ENCODE results near the gene ARHGAP31. TPM values are rescaled to one million over a fixed set of nuclear protein-coding genes. Genes with fewer than 3 reads are reported as not detected.

Gene ARHGAP31
- total RNA-seq, 1 donor from 2014 or later = 48.1 TPM

- H3K79me2 ChIP-seq (ENCODE audit: insufficient read depth, low read length) = peaks cover 3% of the 10 kb centered on the region
- no peak overlapping the region for H3K4me2 ChIP-seq (ENCODE audit: low read length)
- Mint-ChIP-seq H3K9me3 (ENCODE audit: unreplicated experiment) (no peaks in the 10 kb centered on the region), H3K4me1 (ENCODE audit: low read depth, unreplicated experiment) (no peaks in the 10 kb centered on the region), H3K27me3 (ENCODE audit: low read depth, unreplicated experiment) (no peaks in the 10 kb centered on the region), H3K27ac (ENCODE audit: unreplicated experiment) (no peak overlapping the region), H3K36me3 (ENCODE audit: low read depth, unreplicated experiment) (peaks cover 13% of the 10 kb centered on the region), H3K4me3 (ENCODE audit: unreplicated experiment) (no peak overlapping the region)
- DNase-seq (ENCODE audit: low read depth) (no peak), FAIRE-seq (no peak)
- H3K4me3 ChIP-seq (ENCODE audit: insufficient read depth, low read depth, low read length) = no peak overlapping the region
- no peak overlapping the region for H3K9ac ChIP-seq (ENCODE audit: low read length)
- H3K4me1 ChIP-seq (ENCODE audit: insufficient read depth, low read length) = no peaks in the 10 kb centered on the region
- no peaks in the 10 kb centered on the region for H3K27me3 ChIP-seq (ENCODE audit: insufficient read depth, low read length)
- H3K36me3 ChIP-seq (ENCODE audit: insufficient read depth, low read length) = peaks cover 7% of the 10 kb centered on the region
- no peak overlapping the region for H3K27ac ChIP-seq (ENCODE audit: low read depth, low read length)
- no peak overlapping the region for H2AFZ ChIP-seq (ENCODE audit: low read depth, low read length)
- no peaks in the 10 kb centered on the region for H3K9me3 ChIP-seq (ENCODE audit: insufficient read depth, low read depth, low read length)
- no peak for TF ChIP-seq CTCF (IDR thresholded peaks at IDR 0.05; ENCODE audit: insufficient read depth, low read depth, low read length)
- TF ChIP-seq EZH2 (IDR thresholded peaks at IDR 0.05; ENCODE audit: insufficient read depth, low read length) = no peak
- H4K20me1 ChIP-seq (ENCODE audit: insufficient read depth, low read length) = peaks cover 8% of the 10 kb centered on the region
These were observed 80.9 kb downstream of the ARHGAP31 start for GRCh38 chr3:119375106-119375505.

- Mint-ChIP-seq H3K27me3 (ENCODE audit: low read depth, unreplicated experiment) (no peaks in the 10 kb centered on the region), H3K4me1 (ENCODE audit: low read depth, unreplicated experiment) (no peaks in the 10 kb centered on the region), H3K27ac (ENCODE audit: unreplicated experiment) (no peak overlapping the region), H3K36me3 (ENCODE audit: low read depth, unreplicated experiment) (peaks cover 13% of the 10 kb centered on the region), H3K4me3 (ENCODE audit: unreplicated experiment) (no peak overlapping the region), H3K9me3 (ENCODE audit: unreplicated experiment) (no peaks in the 10 kb centered on the region)
- Histone ChIP-seq H3K4me2 (ENCODE audit: low read length) (no peak overlapping the region), H3K36me3 (ENCODE audit: insufficient read depth, low read length) (peaks cover 8% of the 10 kb centered on the region), H3K27me3 (ENCODE audit: insufficient read depth, low read length) (no peaks in the 10 kb centered on the region), H2AFZ (ENCODE audit: low read depth, low read length) (no peak overlapping the region), H3K4me1 (ENCODE audit: insufficient read depth, low read length) (no peaks in the 10 kb centered on the region), H3K27ac (ENCODE audit: low read depth, low read length) (no peak overlapping the region), H4K20me1 (ENCODE audit: insufficient read depth, low read length) (peaks cover 10% of the 10 kb centered on the region), H3K9me3 (ENCODE audit: insufficient read depth, low read depth, low read length) (no peaks in the 10 kb centered on the region), H3K79me2 (ENCODE audit: insufficient read depth, low read length) (peaks cover 3% of the 10 kb centered on the region), H3K4me3 (ENCODE audit: insufficient read depth, low read depth, low read length) (no peak overlapping the region), H3K9ac (ENCODE audit: low read length) (no peak overlapping the region)
- FAIRE-seq (no peak), DNase-seq (ENCODE audit: low read depth) (no peak)
- TF ChIP-seq CTCF (IDR thresholded peaks at IDR 0.05; ENCODE audit: insufficient read depth, low read depth, low read length) (no peak), EZH2 (IDR thresholded peaks at IDR 0.05; ENCODE audit: insufficient read depth, low read length) (no peak)
These were observed 81.3 kb downstream of the ARHGAP31 start for GRCh38 chr3:119375510-119375909.

- H3K4me1 ChIP-seq (ENCODE audit: insufficient read depth, low read length) = no peaks in the 10 kb centered on the region
- no peak overlapping the region for H3K9ac ChIP-seq (ENCODE audit: low read length)
- no peak for DNase-seq (ENCODE audit: low read depth)
- Mint-ChIP-seq H3K27ac (ENCODE audit: unreplicated experiment) (no peak overlapping the region), H3K9me3 (ENCODE audit: unreplicated experiment) (no peaks in the 10 kb centered on the region), H3K36me3 (ENCODE audit: low read depth, unreplicated experiment) (peaks cover 17% of the 10 kb centered on the region), H3K4me3 (ENCODE audit: unreplicated experiment) (no peak overlapping the region), H3K27me3 (ENCODE audit: low read depth, unreplicated experiment) (no peaks in the 10 kb centered on the region), H3K4me1 (ENCODE audit: low read depth, unreplicated experiment) (no peaks in the 10 kb centered on the region)
- no peak overlapping the region for H2AFZ ChIP-seq (ENCODE audit: low read depth, low read length)
- H3K36me3 ChIP-seq (ENCODE audit: insufficient read depth, low read length) = peaks cover 10% of the 10 kb centered on the region
- H3K4me2 ChIP-seq (ENCODE audit: low read length) = no peak overlapping the region
- no peaks in the 10 kb centered on the region for H3K9me3 ChIP-seq (ENCODE audit: insufficient read depth, low read depth, low read length)
- TF ChIP-seq CTCF (IDR thresholded peaks at IDR 0.05; ENCODE audit: insufficient read depth, low read depth, low read length) (no peak), EZH2 (IDR thresholded peaks at IDR 0.05; ENCODE audit: insufficient read depth, low read length) (no peak)
- peaks cover 3% of the 10 kb centered on the region for H3K79me2 ChIP-seq (ENCODE audit: insufficient read depth, low read length)
- H3K4me3 ChIP-seq (ENCODE audit: insufficient read depth, low read depth, low read length) = no peak overlapping the region
- peaks cover 15% of the 10 kb centered on the region for H4K20me1 ChIP-seq (ENCODE audit: insufficient read depth, low read length)
- no peak overlapping the region for H3K27ac ChIP-seq (ENCODE audit: low read depth, low read length)
- FAIRE-seq = no peak
- H3K27me3 ChIP-seq (ENCODE audit: insufficient read depth, low read length) = no peaks in the 10 kb centered on the region
These were observed 82.6 kb downstream of the ARHGAP31 start for GRCh38 chr3:119376758-119377157.
